ENCODE measurements around the gene OR7C2. TPM values are rescaled to one million over a fixed set of nuclear protein-coding genes. Genes with fewer than 3 reads are reported as not detected.

OR7C2 gene
- total and polyA plus RNA-seq, 8 donors, result not detected

DNA sequence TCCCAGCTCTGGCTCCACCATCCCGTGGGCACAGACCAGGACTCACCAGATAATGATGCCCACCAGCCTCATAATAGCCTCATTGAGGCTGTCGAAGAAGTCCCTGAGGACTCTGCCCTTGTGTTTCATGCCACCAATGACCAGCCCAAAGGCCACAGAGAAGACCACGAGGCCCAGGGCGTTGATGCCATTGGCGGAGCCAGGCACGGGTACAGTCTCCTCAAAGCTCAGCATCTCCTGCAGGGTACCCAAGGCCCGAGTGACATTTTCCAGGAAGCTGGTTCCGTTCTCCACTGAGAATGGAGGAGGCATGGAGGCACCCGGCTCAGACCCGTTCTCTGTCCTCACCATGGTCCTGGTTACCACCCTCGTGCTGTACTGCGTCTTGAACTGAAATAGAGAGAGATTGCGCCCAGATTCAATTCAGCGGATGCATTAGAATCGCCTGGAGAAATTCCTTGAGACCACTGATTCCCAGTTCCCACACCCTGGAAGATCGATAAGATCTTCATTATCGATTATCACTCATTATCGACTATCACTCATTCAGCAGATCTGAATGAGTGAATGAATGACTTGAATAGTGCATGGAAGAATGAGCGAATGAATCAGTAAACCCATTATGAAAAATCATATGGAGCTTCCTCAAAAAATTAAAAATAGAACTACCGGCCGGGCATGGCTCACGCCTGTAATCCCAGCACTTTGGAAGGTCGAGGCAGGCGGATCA is 20.8 kb downstream of the OR7C2 start:
- Histone ChIP-seq H3K27ac (no peak overlapping the region), H3K4me3 (no peak overlapping the region), H3K9me3 (peaks cover 0 to 48% of the 10 kb centered on the region in 2 donors), H3K27me3 (no peaks in the 10 kb centered on the region), H3K36me3 (no peaks in the 10 kb centered on the region), H3K4me1 (no peaks in the 10 kb centered on the region)
- ATAC-seq (no peak), DNase-seq (no peak)
- TF ChIP-seq CTCF (IDR thresholded peaks at IDR 0.05), result no peak
- intact Hi-C loops (cut with DNase I), result no loop called here

DNA sequence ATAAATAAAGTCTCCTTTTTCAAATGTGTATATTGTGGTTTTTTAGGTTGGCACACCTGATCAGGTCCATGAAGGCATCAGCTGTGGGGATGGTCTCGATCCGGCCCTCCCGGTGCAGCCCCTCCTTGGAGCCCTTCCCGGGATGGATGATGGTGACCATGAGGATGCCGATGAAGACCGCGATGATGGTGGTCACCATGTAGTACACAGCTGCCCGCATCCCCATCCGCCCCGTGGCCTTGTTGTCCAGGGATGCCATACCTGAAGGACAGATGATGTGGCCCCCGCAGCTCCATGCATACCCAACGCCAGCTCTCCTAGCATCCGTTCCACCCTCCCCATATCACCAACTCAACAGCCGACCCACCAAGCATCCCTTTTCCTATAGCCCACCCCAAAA is 27.0 kb downstream of the OR7C2 start:
- no peak for TF ChIP-seq CTCF (IDR thresholded peaks at IDR 0.05)
- Histone ChIP-seq H3K4me3 (no peak overlapping the region), H3K4me1 (no peaks in the 10 kb centered on the region), H3K9me3 (no peaks in the 10 kb centered on the region), H3K36me3 (no peaks in the 10 kb centered on the region), H3K27me3 (peaks cover 0 to 12% of the 10 kb centered on the region in 2 donors), H3K27ac (no peak overlapping the region)
- no peak for ATAC-seq
- intact Hi-C loops (cut with DNase I), result no loop called here
- no peak for DNase-seq

GRCh38 chr19:14971474-14971873 is 30.2 kb downstream of the OR7C2 start:
- no peak for ATAC-seq
- no peaks in the 10 kb centered on the region for H3K9me3 ChIP-seq
- no peaks in the 10 kb centered on the region for H3K4me1 ChIP-seq
- H3K27me3 ChIP-seq, result peaks cover 0 to 30% of the 10 kb centered on the region in 2 donors
- no peaks in the 10 kb centered on the region for H3K36me3 ChIP-seq
- no peak overlapping the region for H3K27ac ChIP-seq
- intact Hi-C loops (cut with DNase I), result no loop called here
- DNase-seq, result no peak
- TF ChIP-seq CTCF (IDR thresholded peaks at IDR 0.05), result no peak
- H3K4me3 ChIP-seq, result no peak overlapping the region

GRCh38 chr19:14972676-14973075 is 31.4 kb downstream of the OR7C2 start:
- peaks cover 7 to 42% of the 10 kb centered on the region in 2 donors for H3K27me3 ChIP-seq
- no peaks in the 10 kb centered on the region for H3K9me3 ChIP-seq
- H3K27ac ChIP-seq, result no peak overlapping the region
- ATAC-seq, result no peak
- H3K36me3 ChIP-seq, result no peaks in the 10 kb centered on the region
- TF ChIP-seq CTCF (IDR thresholded peaks at IDR 0.05), result no peak
- DNase-seq, result no peak
- H3K4me3 ChIP-seq, result no peak overlapping the region
- no peaks in the 10 kb centered on the region for H3K4me1 ChIP-seq
- intact Hi-C loops (cut with DNase I), result no loop called here

DNA sequence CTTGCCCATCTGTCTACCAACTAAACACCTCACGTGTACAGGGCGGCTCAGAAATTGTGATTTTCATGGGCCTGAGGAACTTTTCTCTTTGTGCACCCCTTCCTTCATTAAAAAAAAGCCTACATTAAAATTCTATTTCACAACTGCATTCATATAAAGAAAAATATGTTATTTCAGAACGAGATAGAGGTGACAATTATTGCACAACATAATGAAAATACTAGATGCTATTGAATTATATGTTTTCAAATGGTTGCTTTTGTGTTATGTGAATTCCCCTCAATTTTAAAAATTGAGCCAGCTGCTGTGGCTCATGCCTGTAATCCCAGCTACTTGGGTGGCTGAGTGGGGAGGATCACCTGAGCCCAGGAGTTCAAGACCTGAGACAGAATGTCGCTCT is 33.2 kb downstream of the OR7C2 start:
- H3K9me3 ChIP-seq, result no peaks in the 10 kb centered on the region
- H3K36me3 ChIP-seq, result no peaks in the 10 kb centered on the region
- no peaks in the 10 kb centered on the region for H3K4me1 ChIP-seq
- DNase-seq (no peak), ATAC-seq (no peak)
- no peak overlapping the region for H3K4me3 ChIP-seq
- intact Hi-C loops (cut with DNase I), result no loop called here
- H3K27ac ChIP-seq, result no peak overlapping the region
- TF ChIP-seq CTCF (IDR thresholded peaks at IDR 0.05), result no peak
- H3K27me3 ChIP-seq, result peaks cover 17 to 60% of the 10 kb centered on the region in 2 donors
